WI38 (cell line): ENCODE data around the gene EIF4G1.

Source experiments
- H3K4me3 ChIP-seq: 2 replicates; pipeline ENCODE4 v1.5.1; 2011; ENCODE audit warnings: low read depth, mild to moderate bottlenecking, control low read depth, low read length
- CTCF ChIP-seq: IDR thresholded peaks from 2 replicates; pipeline ENCODE4 v1.5.1; 2012; ENCODE audit warnings: low read depth, mild to moderate bottlenecking, control low read depth, low read length

EIF4G1 gene

GRCh38 chr3:184348057-184348382 lies 33.6 kb downstream of the EIF4G1 start:
- no peak for TF ChIP-seq CTCF
- no peak overlapping the region for H3K4me3 ChIP-seq

DNA sequence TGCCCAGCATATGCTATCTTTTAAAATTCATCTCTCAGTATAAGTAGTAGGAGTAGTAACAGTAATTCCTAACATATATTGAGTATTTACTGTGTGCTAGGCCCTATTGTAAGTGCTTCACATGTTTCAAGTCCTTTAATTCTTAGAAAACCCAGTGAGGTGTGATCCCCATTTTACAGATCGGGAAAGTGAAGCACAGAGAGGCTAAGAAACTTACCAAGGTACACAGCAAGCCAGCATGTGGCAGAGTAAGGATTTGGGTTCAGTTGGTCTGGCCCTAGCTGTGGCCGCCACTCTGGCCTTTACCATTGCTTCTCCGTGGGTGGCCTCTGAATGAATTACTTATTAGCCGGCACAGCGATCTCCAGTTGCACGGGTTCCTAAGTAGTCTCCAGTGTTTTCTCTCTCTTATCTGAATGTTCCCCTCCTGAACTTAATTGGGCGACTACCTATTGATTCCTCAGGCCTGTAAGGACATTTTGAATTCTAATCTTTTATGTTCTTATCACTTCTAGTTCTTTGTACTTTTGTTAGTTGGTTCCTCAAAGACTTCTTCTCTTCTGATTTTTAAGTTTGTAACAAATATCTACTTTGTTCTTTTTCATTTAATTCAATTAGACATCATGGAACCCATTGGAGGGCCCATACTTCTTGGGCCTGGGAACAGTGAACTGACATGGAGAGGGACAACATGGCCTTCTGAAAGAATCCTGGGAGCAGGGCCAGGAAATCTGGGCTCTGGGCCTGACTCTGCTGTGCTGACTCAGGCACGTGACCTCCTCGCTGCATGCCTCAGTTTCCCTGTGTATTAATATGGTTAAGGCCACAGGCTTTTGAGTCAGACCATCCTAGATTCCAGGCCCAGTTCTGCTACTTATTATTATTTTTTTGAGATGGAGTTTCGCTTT lies 35.4 kb downstream of the EIF4G1 start:
- no peak overlapping the region for H3K4me3 ChIP-seq
- no peak for TF ChIP-seq CTCF

- TF ChIP-seq CTCF: no peak
- H3K4me3 ChIP-seq: no peak overlapping the region
These were observed 36.2 kb downstream of the EIF4G1 start for GRCh38 chr3:184350618-184351017.

DNA sequence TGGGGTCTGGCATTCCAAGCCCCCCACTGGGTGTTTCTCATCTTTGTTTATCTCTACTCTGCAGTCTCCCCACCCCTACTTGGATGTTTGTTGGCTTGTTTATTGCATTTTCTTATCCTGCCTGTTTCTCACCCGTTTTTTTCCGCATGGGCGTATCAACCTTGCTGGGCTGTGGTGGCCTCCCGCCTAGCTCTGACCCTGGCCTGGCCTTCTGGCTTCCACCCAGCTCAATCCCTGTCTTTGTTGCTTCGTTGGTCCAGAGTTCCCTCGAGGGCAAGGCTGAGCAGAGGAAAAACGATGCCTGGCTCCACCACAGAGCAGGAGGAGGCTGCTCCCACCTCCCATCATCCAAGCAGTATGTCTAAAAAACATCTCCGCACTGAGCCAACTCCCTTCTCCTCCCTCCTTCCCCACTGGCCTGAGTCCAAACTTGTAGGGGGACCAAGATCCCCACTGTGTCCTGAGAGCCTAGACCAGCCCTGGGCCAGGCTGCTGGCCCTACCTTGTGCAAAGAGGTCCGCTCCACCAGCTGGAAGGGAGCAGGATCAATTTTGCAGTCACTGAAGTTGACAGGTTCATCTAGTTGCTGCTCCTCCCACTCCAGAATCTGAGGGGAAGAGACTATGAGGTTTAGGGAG lies 37.2 kb downstream of the EIF4G1 start:
- no peak for TF ChIP-seq CTCF

DNA sequence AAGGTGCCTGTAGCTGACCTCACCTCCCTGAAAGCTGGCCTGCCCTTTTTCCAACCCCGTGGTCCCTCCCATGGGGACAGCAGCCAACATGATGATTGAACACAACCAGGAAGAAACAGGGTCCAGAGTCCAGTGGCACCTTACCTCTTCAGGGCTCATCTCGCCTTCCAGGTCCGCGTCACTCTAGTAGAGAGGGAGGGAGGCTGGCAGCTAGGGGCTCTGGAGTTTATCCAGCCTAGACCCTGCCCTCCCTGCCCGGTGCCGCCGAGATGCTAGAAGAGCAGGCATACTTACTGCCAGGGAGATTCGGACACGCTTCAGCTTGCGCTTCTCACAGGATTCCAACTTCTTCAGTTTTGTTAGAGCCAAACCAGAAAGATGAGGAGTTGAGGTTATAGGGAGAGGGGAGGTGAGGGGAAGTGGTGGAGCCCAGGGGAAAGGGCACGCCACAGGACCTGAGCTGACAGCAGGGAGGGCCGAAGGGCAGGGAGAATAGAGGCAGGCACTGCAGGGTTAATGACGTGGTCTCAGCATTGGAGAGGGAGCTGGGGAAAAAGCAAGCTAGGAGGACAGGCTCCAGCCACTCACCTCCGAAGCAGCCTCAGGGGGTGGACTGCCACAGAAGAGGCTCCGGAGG lies 37.9 kb downstream of the EIF4G1 start:
- H3K4me3 ChIP-seq: no peak overlapping the region
- no peak for TF ChIP-seq CTCF

More for the DNA sequence above, 37.2 kb downstream of the EIF4G1 start:
- no peak overlapping the region for H3K4me3 ChIP-seq

DNA sequence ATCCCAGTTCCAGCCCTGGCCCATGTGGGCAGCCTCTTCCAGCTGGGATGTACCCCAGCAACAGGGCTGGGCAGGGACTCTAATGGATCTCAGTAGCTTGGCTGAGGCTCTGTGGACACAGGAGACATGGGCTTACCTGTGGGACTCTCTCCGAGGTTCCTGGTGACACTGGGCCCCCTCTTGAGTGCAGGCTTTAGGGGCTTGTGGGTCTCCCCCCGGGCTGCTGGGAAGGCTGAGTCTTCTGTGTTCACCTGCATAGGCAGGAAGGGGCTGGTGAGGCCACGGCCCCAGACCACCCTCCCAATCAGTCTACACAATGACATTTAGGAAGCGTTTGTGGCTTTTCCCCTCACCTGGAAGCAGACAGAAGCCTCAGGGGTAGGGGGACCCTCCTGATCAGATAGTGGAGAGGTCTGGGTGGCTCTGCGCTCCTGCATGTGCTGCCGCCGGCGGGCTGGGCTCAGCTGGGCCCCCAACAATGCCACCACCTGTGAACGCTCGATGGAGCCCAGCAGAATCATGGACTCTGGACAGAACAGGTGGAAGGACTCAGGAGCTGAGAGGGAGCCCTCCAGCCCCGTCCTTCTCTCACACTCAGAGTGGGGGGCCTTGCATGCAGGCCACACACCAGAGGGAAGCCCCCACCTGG lies 38.6 kb downstream of the EIF4G1 start:
- H3K4me3 ChIP-seq: no peak overlapping the region
- no peak for TF ChIP-seq CTCF

- no peak for TF ChIP-seq CTCF
- H3K4me3 ChIP-seq: no peak overlapping the region
These were observed 39.1 kb downstream of the EIF4G1 start for GRCh38 chr3:184353546-184353941.
